ENCODE results near the gene MCC.
A peak's percentile ranks its signal among the peaks of the same experiment; 100 is the strongest.

MCC gene

DNA sequence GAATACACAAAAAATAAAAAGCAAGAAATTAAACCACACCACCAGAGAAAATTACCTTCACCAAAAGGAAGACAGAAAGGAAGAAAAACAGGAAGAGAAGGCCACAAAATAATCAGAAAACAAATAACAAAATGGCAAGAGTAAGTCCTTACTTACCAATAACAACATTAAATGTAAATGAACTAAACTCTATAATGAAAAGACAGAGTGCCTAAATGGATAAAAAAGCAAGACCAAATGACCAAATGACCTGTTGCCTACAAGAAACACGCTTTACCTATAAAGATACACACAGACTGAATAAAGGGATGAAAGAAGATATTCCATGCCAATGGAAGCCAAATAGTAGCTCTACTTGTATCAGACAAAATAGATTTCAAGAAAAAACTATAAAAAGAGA, 140.7 kb downstream of the MCC start:
- H2AK5ac ChIP-seq (ENCODE audit: low read length), result no peak overlapping the region
- no peak overlapping the region for H3K4ac ChIP-seq (ENCODE audit: low read depth, low read length)
- no peak overlapping the region for H3K14ac ChIP-seq (ENCODE audit: low read length)
- no peak overlapping the region for H4K12ac ChIP-seq (ENCODE audit: low read depth, low read length)
- no peak overlapping the region for H3K4me3 ChIP-seq (ENCODE audit: low read depth, low read length)
- H3K4me2 ChIP-seq (ENCODE audit: low read length), result no peak overlapping the region
- H3K79me1 ChIP-seq (ENCODE audit: low read length), result no peaks in the 10 kb centered on the region
- H4K8ac ChIP-seq (ENCODE audit: low read depth, low read length), result no peak overlapping the region
- no peak overlapping the region for H2BK5ac ChIP-seq (ENCODE audit: low read depth, low read length, poor library complexity)
- no peaks in the 10 kb centered on the region for H3K9me3 ChIP-seq (ENCODE audit: insufficient read depth, low read depth, low read length)
- no peaks in the 10 kb centered on the region for H3K36me3 ChIP-seq (ENCODE audit: control insufficient read depth in 1 of 2, insufficient read depth in 2 of 2, low read length in 2 of 2)
- no peak for DNase-seq
- H2BK12ac ChIP-seq (ENCODE audit: low read length), result no peak overlapping the region
- H3K27me3 ChIP-seq (ENCODE audit: insufficient read depth, low read length), result no peaks in the 10 kb centered on the region
- WGBS (ENCODE audit: extremely low coverage, insufficient coverage, insufficient read length), result no CpG with 5 or more reads among the region's 1 CpG
- H3K23ac ChIP-seq (ENCODE audit: low read length), result no peak overlapping the region
- H2BK120ac ChIP-seq (ENCODE audit: insufficient read depth, low read length, poor library complexity), result no peak overlapping the region
- H4K91ac ChIP-seq (ENCODE audit: low read depth, low read length), result no peak overlapping the region
- H3K79me2 ChIP-seq (ENCODE audit: control insufficient read depth, insufficient read depth, low read length, poor library complexity), result no peaks in the 10 kb centered on the region
- no peak overlapping the region for H2AFZ ChIP-seq (ENCODE audit: insufficient read depth, low read length, poor library complexity)
- H3K18ac ChIP-seq (ENCODE audit: low read length), result no peak overlapping the region
- H3K27ac ChIP-seq (ENCODE audit: low read depth, low read length), result no peak overlapping the region
- no peak overlapping the region for H3K9ac ChIP-seq (ENCODE audit: low read length)
- H3K4me1 ChIP-seq (ENCODE audit: control insufficient read depth in 1 of 2, insufficient read depth in 2 of 2, low read length in 2 of 2), result peaks cover 0 to 2% of the 10 kb centered on the region in 2 experiments

DNA sequence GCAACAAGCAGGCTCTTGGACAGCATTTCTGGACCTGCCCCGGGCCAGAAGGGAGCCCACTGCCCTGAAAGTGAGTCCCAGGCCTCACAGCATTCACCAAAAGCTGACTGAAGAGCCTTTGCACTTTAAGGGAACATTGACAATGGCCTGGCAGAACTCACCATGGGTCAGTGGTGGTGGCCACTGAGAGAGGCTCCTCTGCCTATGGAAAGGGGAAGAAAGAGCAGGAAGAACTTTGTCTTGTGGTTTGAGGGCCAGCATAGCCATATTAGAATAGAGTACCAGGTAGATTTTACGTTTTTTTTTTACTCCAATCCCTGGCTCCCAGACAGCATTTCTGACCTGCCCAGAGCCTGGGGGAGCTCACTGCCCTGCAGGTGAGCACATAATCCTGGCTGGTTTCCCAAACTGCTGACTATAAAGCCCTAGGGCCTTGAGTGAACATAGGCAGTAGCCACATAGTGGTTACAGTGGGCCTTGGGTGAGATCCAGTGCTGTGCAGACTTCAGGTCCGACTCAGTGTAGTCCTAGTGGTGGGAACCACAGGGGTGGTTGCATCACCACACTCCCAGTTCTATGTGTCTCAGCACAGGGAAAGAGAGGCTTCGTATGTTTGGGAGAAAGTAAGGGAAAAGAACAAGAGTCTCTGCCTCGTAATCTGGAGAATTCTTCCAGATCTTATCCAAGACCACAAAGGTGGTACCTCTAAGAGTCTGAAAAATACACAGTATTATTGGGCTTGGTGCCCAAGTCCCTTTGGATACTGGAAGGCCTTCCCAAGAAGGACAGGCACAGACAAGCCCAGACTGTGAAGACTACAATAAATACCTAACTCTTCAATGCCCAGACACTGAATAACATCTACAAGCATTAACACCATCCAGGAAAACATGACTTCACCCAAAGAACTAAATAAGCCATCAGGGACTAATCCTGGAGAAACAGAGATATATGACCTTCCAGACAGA, 143.0 kb downstream of the MCC start:
- H4K12ac ChIP-seq (ENCODE audit: low read depth, low read length), result no peak overlapping the region
- H2AK5ac ChIP-seq (ENCODE audit: low read length), result no peak overlapping the region
- H2BK12ac ChIP-seq (ENCODE audit: low read length), result peak overlapping the region; percentile 33
- no peak overlapping the region for H2BK5ac ChIP-seq (ENCODE audit: low read depth, low read length, poor library complexity)
- no peak overlapping the region for H3K23ac ChIP-seq (ENCODE audit: low read length)
- H3K18ac ChIP-seq (ENCODE audit: low read length), result no peak overlapping the region
- H4K8ac ChIP-seq (ENCODE audit: low read depth, low read length), result no peak overlapping the region
- H3K9me3 ChIP-seq (ENCODE audit: insufficient read depth, low read depth, low read length), result no peaks in the 10 kb centered on the region
- no peak overlapping the region for H2AFZ ChIP-seq (ENCODE audit: insufficient read depth, low read length, poor library complexity)
- H4K91ac ChIP-seq (ENCODE audit: low read depth, low read length), result no peak overlapping the region
- no peak overlapping the region for H3K9ac ChIP-seq (ENCODE audit: low read length)
- no peaks in the 10 kb centered on the region for H3K79me2 ChIP-seq (ENCODE audit: control insufficient read depth, insufficient read depth, low read length, poor library complexity)
- no peaks in the 10 kb centered on the region for H3K36me3 ChIP-seq (ENCODE audit: control insufficient read depth in 1 of 2, insufficient read depth in 2 of 2, low read length in 2 of 2)
- H3K4ac ChIP-seq (ENCODE audit: low read depth, low read length), result no peak overlapping the region
- no CpG with 5 or more reads among the region's 5 CpGs for WGBS (ENCODE audit: extremely low coverage, insufficient coverage, insufficient read length)
- H2BK120ac ChIP-seq (ENCODE audit: insufficient read depth, low read length, poor library complexity), result no peak overlapping the region
- H3K4me2 ChIP-seq (ENCODE audit: low read length), result no peak overlapping the region
- no peak for DNase-seq
- no peaks in the 10 kb centered on the region for H3K27me3 ChIP-seq (ENCODE audit: insufficient read depth, low read length)
- H3K4me3 ChIP-seq (ENCODE audit: low read depth, low read length), result no peak overlapping the region
- H3K4me1 ChIP-seq (ENCODE audit: control insufficient read depth in 1 of 2, insufficient read depth in 2 of 2, low read length in 2 of 2), result peaks cover 0 to 2% of the 10 kb centered on the region in 2 experiments
- no peak overlapping the region for H3K27ac ChIP-seq (ENCODE audit: low read depth, low read length)
- no peaks in the 10 kb centered on the region for H3K79me1 ChIP-seq (ENCODE audit: low read length)
- H3K14ac ChIP-seq (ENCODE audit: low read length), result no peak overlapping the region

DNA sequence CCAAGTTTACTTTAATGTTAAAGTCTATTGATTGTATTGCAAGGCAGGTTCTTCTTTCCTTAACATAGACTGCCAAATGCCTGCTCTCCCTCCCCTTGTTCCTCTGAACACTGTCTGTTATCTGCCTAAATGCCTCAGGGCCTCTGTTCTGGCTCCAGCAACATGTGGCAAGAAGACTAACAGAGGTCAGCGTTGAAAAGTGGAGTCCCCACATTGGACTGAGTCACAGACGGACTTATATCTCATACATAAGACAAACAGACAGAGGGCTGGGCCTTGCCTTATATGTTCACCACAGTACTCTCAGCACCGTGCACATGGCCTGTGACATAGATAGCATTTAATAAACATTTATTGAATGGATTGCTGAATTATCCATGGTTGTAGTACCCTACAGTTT, 144.9 kb downstream of the MCC start:
- Histone ChIP-seq H3K9me3 (ENCODE audit: insufficient read depth, low read depth, low read length) (no peaks in the 10 kb centered on the region), H3K4me1 (ENCODE audit: control insufficient read depth in 1 of 2, insufficient read depth in 2 of 2, low read length in 2 of 2) (peaks cover 0 to 4% of the 10 kb centered on the region in 2 experiments), H2AK5ac (ENCODE audit: low read length) (no peak overlapping the region), H4K12ac (ENCODE audit: low read depth, low read length) (no peak overlapping the region), H3K4me3 (ENCODE audit: low read depth, low read length) (no peak overlapping the region), H2BK120ac (ENCODE audit: insufficient read depth, low read length, poor library complexity) (no peak overlapping the region), H4K91ac (ENCODE audit: low read depth, low read length) (no peak overlapping the region), H3K14ac (ENCODE audit: low read length) (no peak overlapping the region), H3K79me1 (ENCODE audit: low read length) (no peaks in the 10 kb centered on the region), H3K79me2 (ENCODE audit: control insufficient read depth, insufficient read depth, low read length, poor library complexity) (no peaks in the 10 kb centered on the region), H3K18ac (ENCODE audit: low read length) (no peak overlapping the region), H3K4me2 (ENCODE audit: low read length) (no peak overlapping the region), H2BK5ac (ENCODE audit: low read depth, low read length, poor library complexity) (no peak overlapping the region), H3K27me3 (ENCODE audit: insufficient read depth, low read length) (no peaks in the 10 kb centered on the region), H3K9ac (ENCODE audit: low read length) (no peak overlapping the region), H2AFZ (ENCODE audit: insufficient read depth, low read length, poor library complexity) (no peak overlapping the region), H3K36me3 (ENCODE audit: control insufficient read depth in 1 of 2, insufficient read depth in 2 of 2, low read length in 2 of 2) (no peaks in the 10 kb centered on the region), H3K27ac (ENCODE audit: low read depth, low read length) (no peak overlapping the region), H3K23ac (ENCODE audit: low read length) (no peak overlapping the region), H2BK12ac (ENCODE audit: low read length) (no peak overlapping the region), H4K8ac (ENCODE audit: low read depth, low read length) (no peak overlapping the region), H3K4ac (ENCODE audit: low read depth, low read length) (no peak overlapping the region)
- DNase-seq, result no peak
- WGBS (ENCODE audit: extremely low coverage, insufficient coverage, insufficient read length), result no CpG with 5 or more reads among the region's 3 CpGs

DNA sequence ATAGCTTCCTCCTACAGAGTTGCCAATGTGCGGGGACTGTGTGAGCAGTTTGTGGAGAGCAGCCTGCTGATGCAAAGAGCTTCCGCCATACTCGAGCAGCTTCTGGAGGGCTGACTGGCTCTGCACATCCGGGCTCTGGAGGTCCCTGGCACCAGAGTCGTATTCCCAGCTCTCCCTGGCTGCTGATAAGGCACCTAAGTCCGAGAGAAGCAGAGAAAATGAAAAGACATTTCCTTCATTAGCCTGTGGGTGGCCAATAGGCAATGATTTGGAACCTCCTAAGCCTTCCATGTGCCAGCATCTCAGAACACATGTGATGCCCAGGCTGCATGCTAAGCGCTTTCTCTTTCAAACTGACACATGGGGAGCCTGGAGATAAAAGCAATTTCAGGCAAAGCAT, 147.7 kb downstream of the MCC start:
- H3K14ac ChIP-seq (ENCODE audit: low read length), result no peak overlapping the region
- no peak overlapping the region for H3K4me2 ChIP-seq (ENCODE audit: low read length)
- H3K79me1 ChIP-seq (ENCODE audit: low read length), result no peaks in the 10 kb centered on the region
- peaks cover 0 to 4% of the 10 kb centered on the region in 2 experiments for H3K4me1 ChIP-seq (ENCODE audit: control insufficient read depth in 1 of 2, insufficient read depth in 2 of 2, low read length in 2 of 2)
- H3K4ac ChIP-seq (ENCODE audit: low read depth, low read length), result no peak overlapping the region
- no peak overlapping the region for H4K91ac ChIP-seq (ENCODE audit: low read depth, low read length)
- H3K36me3 ChIP-seq (ENCODE audit: control insufficient read depth in 1 of 2, insufficient read depth in 2 of 2, low read length in 2 of 2), result no peaks in the 10 kb centered on the region
- no peak overlapping the region for H3K27ac ChIP-seq (ENCODE audit: low read depth, low read length)
- no peak overlapping the region for H2AFZ ChIP-seq (ENCODE audit: insufficient read depth, low read length, poor library complexity)
- H3K4me3 ChIP-seq (ENCODE audit: low read depth, low read length), result no peak overlapping the region
- peak in 1 of 2 donors; percentile 17 for DNase-seq
- H3K27me3 ChIP-seq (ENCODE audit: insufficient read depth, low read length), result no peaks in the 10 kb centered on the region
- no peak overlapping the region for H4K8ac ChIP-seq (ENCODE audit: low read depth, low read length)
- no peak overlapping the region for H2AK5ac ChIP-seq (ENCODE audit: low read length)
- H2BK120ac ChIP-seq (ENCODE audit: insufficient read depth, low read length, poor library complexity), result no peak overlapping the region
- no peaks in the 10 kb centered on the region for H3K9me3 ChIP-seq (ENCODE audit: insufficient read depth, low read depth, low read length)
- H3K9ac ChIP-seq (ENCODE audit: low read length), result no peak overlapping the region
- no peak overlapping the region for H2BK5ac ChIP-seq (ENCODE audit: low read depth, low read length, poor library complexity)
- no peak overlapping the region for H3K18ac ChIP-seq (ENCODE audit: low read length)
- H3K23ac ChIP-seq (ENCODE audit: low read length), result no peak overlapping the region
- H4K12ac ChIP-seq (ENCODE audit: low read depth, low read length), result no peak overlapping the region
- WGBS (ENCODE audit: extremely low coverage, insufficient coverage, insufficient read length), result no CpG with 5 or more reads among the region's 7 CpGs
- no peak overlapping the region for H2BK12ac ChIP-seq (ENCODE audit: low read length)
- H3K79me2 ChIP-seq (ENCODE audit: control insufficient read depth, insufficient read depth, low read length, poor library complexity), result no peaks in the 10 kb centered on the region
